ENCODE results near the gene SSR2.

DNA sequence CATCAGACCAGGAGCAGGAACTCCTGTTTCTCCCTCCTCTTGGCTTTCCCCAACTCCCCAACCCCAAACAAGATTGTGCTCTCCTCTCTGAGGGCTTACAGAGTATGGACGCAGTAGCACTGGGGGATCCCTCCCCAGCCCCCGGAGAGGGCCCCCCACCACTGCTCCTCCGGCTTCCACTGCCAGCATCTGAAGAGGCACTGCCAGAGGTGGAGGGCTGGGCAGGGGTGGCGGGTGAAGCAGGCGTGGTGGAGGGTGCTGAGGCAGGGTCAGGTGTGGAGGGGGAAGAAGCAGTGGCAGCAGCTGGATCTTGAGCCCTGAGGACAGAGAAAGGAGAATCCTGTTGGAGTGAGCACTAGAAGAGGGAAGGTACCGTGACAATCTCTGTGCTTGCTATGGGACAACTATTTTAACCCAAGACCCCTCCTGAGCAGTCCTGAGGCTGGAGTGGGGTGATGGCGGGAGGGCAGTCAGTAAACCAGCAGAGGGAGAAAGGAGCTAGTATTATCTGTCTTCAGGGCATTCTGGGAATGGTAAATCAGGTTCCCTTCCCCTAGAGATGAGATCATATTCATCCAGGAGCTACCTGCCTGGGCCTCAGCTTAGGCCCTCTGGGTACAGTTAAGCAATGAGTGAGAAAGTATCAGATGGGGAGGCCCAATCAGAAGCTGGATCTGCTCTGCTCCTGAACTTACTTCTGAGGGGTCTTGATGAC, 30.4 kb upstream of the SSR2 start:
- TF ChIP-seq, protein P1, sequence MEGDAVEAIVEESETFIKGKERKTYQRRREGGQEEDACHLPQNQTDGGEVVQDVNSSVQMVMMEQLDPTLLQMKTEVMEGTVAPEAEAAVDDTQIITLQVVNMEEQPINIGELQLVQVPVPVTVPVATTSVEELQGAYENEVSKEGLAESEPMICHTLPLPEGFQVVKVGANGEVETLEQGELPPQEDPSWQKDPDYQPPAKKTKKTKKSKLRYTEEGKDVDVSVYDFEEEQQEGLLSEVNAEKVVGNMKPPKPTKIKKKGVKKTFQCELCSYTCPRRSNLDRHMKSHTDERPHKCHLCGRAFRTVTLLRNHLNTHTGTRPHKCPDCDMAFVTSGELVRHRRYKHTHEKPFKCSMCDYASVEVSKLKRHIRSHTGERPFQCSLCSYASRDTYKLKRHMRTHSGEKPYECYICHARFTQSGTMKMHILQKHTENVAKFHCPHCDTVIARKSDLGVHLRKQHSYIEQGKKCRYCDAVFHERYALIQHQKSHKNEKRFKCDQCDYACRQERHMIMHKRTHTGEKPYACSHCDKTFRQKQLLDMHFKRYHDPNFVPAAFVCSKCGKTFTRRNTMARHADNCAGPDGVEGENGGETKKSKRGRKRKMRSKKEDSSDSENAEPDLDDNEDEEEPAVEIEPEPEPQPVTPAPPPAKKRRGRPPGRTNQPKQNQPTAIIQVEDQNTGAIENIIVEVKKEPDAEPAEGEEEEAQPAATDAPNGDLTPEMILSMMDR (IDR thresholded peaks at IDR 0.05): no peak
- no peak for TF ChIP-seq EP300 (IDR thresholded peaks at IDR 0.05)
- TF ChIP-seq POLR2A (IDR thresholded peaks at IDR 0.05): no peak
